AG10803 (cell line): ENCODE measurements around the gene MCRIP2.

Experiments
- DNase-seq: peaks from one replicate; pipeline ENCODE4 v3.0.0; 2010; ENCODE audit warnings: low read depth
- H3K4me3 ChIP-seq: 2 replicates; pipeline ENCODE4 v1.5.1; 2011; ENCODE audit warnings: mild to moderate bottlenecking, low read length, control low read depth
- TF ChIP-seq, protein P1 (sequence below): conservative IDR thresholded peaks from 2 replicates; pipeline ENCODE4 v1.5.1; 2011; ENCODE audit warnings: mild to moderate bottlenecking, low read length, control low read depth, inconsistent platforms

Gene MCRIP2

GRCh38 chr16:617855-618254, 23.8 kb upstream of the MCRIP2 start:
- H3K4me3 ChIP-seq: no peak overlapping the region
- TF ChIP-seq, protein P1, sequence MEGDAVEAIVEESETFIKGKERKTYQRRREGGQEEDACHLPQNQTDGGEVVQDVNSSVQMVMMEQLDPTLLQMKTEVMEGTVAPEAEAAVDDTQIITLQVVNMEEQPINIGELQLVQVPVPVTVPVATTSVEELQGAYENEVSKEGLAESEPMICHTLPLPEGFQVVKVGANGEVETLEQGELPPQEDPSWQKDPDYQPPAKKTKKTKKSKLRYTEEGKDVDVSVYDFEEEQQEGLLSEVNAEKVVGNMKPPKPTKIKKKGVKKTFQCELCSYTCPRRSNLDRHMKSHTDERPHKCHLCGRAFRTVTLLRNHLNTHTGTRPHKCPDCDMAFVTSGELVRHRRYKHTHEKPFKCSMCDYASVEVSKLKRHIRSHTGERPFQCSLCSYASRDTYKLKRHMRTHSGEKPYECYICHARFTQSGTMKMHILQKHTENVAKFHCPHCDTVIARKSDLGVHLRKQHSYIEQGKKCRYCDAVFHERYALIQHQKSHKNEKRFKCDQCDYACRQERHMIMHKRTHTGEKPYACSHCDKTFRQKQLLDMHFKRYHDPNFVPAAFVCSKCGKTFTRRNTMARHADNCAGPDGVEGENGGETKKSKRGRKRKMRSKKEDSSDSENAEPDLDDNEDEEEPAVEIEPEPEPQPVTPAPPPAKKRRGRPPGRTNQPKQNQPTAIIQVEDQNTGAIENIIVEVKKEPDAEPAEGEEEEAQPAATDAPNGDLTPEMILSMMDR: no peak
- DNase-seq: no peak

DNA sequence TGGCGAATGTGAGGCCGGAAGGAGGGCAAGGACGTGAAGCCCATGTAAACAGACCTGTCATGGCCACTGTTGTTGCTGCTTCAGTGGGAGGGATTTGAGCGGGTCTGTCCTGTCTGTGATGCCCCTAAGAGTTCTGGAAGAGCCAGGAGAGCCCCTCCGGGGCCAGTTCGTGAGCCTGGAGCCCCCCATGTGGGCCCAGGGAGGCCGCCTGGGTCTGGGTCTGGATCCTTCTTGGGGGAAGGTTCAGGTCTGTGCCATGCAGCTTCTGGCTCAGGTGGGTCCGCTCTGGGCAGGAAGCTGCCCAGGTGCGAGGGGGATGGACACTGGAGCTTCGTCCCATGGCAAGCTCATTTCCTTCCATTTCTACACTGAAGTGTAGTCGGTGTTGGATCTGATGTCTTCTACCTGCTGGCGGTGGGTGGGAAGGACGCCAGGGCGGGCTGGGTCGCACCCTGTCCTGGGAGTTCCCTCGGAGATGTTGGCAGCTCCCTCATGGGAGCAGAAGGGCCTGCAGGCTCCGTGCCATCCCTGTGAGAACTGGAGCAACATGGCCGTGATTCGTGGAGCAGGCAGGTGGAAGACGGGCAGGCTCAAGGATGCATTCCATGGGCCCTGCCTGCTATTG, 22.0 kb upstream of the MCRIP2 start:
- no peak overlapping the region for H3K4me3 ChIP-seq
- no peak for DNase-seq
- TF ChIP-seq, protein P1: no peak

GRCh38 chr16:620700-621525, 20.7 kb upstream of the MCRIP2 start:
- TF ChIP-seq, protein P1: no peak
- no peak for DNase-seq
- no peak overlapping the region for H3K4me3 ChIP-seq

- no peak for DNase-seq
- TF ChIP-seq, protein P1: no peak
- no peak overlapping the region for H3K4me3 ChIP-seq
Observed at GRCh38 chr16:621526-622105, 20.0 kb upstream of the MCRIP2 start.

DNA sequence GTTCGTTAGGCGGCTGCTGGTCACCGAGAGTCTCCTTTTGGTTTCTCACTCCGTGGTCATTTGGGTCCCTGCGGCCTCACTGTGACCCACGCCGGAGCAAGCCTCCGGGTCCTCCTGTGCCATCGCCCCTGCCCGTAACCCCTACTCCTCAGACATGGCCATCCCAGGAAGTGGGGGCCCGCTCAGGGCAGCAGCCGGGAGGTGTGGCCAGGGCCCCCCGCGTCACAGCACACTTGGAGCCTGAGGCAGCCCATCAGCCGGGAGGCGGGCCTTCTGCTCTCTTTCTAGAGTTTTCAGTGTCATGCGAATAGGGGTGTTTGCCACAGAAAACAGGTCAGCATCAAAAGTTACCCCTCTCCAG, 18.7 kb upstream of the MCRIP2 start:
- TF ChIP-seq, protein P1: no peak
- no peak for DNase-seq

DNA sequence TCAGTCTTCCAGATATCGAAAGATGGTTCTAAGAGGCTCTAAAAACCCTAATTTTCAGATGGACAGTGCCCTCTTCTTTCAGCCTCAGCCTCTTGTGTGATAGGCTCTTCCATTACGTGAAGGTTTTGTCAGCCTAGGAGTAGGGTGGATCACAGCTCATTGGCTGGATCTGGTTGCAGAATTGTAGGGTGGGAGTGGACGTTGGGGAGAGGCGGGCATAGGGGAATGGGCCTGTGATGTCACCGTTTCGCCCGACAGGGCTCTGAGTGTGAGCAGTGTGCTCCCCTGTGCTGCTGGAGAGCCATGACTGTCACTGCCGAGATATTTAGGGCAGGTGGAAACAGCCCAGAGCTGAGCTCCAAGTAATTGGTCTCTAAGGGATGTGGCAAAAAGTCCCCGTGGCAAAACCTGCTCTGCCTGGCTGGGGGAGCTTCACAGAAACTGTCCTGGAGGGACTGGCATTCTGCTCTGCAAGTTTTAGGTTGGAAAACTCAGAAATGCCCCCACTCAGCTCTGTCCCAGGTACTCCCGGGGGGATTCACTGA, 17.0 kb upstream of the MCRIP2 start:
- no peak for DNase-seq
- H3K4me3 ChIP-seq: no peak overlapping the region
- TF ChIP-seq, protein P1: no peak

More for the DNA sequence above, 18.7 kb upstream of the MCRIP2 start:
- H3K4me3 ChIP-seq: no peak overlapping the region
